CD4-positive, alpha-beta T cell treated with Interferon alpha-2 for 1 hour (primary cell): ENCODE data around the gene SH2B3.
"Not testable (repeated sequence)": the region's sequence is repeated elsewhere in the genome, so short reads cannot be mapped to it uniquely, and the experiment has no call there.

Source experiments
- DNase-seq, 2 donors: peaks; one replicate each; pipeline ENCODE4 v3.0.0-alpha.2; 2020 to 2022

Gene SH2B3

GRCh38 chr12:111467092-111467856 is 61.6 kb downstream of the SH2B3 start:
- no peak for DNase-seq

- no peak for DNase-seq
Measured at GRCh38 chr12:111467857-111468241, 62.1 kb downstream of the SH2B3 start.

- DNase-seq, result no peak
Measured at GRCh38 chr12:111469401-111469800, 63.7 kb downstream of the SH2B3 start.

- DNase-seq, result no peak
Measured at GRCh38 chr12:111471236-111471635, 65.5 kb downstream of the SH2B3 start.

GRCh38 chr12:111482462-111482861 is 76.7 kb downstream of the SH2B3 start:
- peak in 1 of 2 donors; percentile 19 for DNase-seq

- DNase-seq, result no peak
Measured at GRCh38 chr12:111488271-111488670, 82.5 kb downstream of the SH2B3 start.

- no peak for DNase-seq
Measured at GRCh38 chr12:111488798-111489197, 83.1 kb downstream of the SH2B3 start.

DNA sequence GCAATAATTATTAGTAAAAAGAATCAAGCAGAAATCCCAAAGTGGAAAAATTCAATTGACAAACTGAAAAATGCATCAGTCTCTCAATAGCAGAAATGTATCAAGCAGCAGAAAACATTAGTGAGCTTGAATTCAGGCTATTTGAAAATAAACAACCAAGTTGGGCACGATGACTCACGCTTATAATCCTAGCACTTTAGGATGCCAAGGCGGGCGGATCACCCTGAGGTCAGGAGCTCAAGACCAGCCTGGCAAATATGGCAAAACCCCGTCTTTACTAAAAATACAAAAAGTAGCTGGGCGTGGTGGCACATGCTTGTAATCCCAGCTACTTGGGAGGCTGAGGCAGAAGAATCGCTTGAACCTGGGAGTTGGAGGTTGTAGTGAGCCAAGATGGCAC is 87.3 kb downstream of the SH2B3 start:
- not testable (repeated sequence) for DNase-seq

- no peak for DNase-seq
Measured at GRCh38 chr12:111494676-111495075, 89.0 kb downstream of the SH2B3 start.
